Stimulated activated CD8-positive, alpha-beta memory T cell treated with anti-CD3 and anti-CD28 coated beads, Interleukin-15, amount 100 ng/mL, for 1 hour (primary cell): ENCODE results near the gene MOV10L1.

Experiments used
- DNase-seq: peaks from one replicate; pipeline ENCODE4 v3.0.0-alpha.2; 2020; ENCODE audit warnings: low read depth

Gene MOV10L1

DNA sequence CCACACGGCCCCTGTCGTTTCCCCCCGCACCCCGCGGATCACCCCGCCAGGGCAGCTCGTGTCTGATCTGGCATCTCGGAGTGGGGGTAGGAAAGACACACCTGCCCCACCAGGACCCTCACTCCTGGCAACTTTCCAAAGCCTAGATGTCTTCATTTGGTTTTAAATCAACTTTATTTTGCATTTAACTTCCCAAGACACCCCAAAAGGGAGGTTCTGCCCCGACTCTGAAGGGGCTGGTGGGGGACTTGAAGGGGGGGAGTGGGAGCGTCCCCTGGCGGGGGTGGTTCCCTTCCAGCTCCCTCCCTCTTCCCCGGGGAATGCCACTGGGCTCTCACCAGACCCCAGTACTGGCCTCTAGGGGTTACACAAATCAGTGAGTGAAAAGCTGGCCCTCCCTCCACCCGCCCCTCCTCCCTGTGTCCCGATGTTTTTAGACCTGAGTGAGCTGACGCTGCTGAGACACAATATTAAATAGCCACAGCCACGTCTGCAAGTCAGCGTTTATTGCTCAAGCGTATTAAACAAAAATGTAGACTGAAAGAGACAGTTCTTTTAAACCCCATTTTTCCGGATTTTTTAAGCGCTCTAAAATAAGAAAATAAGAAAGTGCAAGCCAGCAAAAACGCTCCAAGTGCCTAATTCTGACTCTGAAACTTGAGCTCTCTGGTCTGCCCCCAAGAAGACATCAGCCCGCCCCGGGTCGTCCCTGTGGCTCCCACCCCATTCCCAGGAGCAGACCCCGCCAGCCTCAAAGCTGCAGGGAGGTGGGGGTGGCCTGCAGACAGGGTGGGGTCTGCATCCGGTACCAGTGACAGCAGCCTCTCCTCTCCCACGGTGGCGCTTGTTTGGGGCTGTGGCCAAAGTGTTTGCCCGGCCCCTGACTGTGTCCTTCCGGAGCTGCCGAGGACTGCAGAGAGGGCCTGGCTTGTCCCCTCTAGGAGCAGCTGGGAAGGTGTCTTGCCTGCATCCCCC is 30.6 kb upstream of the MOV10L1 start:
- DNase-seq = no peak

GRCh38 chr22:50059881-50060262 is 29.9 kb upstream of the MOV10L1 start:
- DNase-seq = no peak

DNA sequence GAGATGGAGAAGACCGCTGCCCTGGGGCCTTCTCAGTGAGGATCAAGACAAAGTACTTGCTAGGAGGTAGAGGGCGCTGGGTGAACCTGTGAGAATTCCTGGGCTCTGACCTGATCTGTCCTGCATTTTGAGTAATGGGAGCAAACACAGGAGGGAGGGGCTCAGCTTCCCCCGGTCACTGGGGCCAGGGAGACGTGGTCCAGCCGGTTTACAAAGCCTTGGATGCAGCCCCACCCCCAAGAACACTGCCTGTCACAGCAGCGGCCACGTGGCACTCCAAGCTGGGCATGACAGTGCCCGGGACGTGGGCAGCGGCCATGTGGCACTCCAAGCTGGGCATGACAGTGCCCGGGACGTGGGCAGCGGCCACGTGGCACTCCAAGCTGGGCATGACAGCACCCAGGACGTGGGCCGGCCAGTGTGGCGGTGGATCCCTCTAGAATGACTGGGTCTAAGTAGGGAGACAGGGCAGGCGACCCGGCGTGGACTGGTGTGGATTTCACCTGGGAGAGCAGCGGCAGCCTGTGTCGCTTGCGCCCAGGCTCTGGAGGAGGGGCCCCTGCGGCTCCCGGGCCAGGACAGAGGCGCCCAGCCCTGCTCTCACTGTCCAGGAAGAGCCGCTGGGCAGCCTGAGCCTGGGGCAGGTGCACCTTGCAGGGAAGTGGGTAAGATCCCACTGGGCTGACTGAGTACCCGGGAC is 29.2 kb upstream of the MOV10L1 start:
- DNase-seq = no peak

DNA sequence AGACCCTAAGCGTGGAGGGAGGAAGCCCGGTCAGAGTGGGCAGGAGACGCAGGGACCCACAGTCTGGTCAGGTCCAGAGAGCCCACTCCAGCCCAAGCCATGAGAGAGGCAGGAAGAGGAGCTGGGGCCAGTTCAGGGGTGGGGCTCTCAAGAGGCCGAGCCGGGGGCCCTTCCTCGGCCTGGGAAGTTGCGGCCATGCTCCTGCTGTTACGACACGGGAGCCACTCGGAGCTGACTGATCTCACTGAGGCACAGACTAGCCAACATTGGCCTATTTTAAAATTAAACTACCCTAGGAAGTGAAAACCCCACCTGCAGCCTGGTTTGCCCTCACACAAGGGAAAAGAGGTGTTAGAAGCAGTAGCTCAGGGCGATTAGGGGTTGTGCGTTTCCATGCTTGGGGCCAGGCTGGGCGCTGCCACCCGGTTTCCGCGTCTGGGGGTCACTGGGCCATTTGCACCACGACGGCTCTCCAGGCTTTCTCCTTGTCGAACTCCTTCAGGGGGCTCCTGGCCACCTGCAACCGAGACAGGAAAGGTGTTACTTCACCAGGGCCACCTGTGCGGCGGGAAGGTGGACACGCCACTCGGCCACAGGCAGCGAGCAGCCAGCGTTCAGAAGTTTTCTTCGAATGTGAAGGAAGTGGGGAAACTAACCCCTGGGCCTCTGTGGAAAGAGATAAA is 28.5 kb upstream of the MOV10L1 start:
- DNase-seq = no peak

DNA sequence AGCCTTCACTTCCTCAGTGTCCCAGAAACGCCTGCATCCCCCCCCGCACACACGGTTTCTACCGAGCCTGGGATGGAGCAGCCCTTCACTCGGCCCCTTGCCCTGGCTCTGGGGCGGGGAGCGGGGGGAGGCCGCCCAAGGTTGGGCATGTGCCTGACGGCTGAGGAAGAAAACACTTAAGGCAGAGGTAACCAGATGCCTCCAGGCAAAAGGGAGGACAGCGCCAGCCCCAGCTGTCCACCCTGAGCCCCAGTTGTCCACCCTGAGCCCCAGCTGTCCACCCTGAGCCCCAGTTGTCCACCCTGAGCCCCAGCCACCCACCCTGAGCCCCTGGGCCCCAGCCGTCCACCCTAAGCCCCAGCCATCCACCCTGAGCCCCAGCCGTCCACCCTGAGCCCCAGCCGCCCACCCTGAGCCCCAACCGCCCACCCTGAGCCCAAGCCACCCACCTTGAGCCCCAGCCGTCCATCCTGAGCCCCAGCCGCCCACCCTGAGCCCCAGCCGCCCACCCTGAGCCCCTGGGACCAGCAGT is 27.9 kb upstream of the MOV10L1 start:
- no peak for DNase-seq

DNA sequence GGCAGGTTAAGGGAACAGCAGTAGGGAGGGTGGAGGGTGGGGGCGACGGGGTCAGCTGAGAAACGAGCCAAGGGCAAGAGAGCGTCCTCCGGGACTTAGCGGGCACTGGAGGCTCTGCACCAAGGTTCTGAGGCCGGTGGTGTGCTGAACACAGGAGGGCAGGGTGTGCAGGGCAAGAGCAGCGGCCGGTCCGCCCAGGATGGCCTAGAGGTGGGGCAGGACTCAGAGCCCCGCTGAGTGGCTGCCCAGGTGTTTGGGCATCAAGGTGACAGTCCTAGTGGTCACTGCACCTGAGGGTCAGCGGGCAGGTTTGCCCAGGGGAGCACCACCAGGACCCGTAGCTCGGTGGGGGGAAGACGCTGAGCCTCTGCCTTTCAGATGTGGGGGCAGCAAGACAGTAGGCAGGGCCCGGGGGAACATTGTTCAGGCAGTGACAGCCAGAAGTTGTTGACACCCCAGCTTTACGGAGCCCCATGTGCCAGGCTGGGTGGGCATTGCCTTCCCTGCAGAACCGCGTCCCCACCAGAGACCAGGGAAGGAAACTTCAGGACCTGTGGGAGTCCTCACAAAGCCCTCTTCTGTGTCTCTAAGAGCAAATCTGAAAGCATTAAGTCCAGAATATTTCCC is 27.2 kb upstream of the MOV10L1 start:
- DNase-seq = no peak

GRCh38 chr22:50063589-50064393 is 26.0 kb upstream of the MOV10L1 start:
- no peak for DNase-seq

DNA sequence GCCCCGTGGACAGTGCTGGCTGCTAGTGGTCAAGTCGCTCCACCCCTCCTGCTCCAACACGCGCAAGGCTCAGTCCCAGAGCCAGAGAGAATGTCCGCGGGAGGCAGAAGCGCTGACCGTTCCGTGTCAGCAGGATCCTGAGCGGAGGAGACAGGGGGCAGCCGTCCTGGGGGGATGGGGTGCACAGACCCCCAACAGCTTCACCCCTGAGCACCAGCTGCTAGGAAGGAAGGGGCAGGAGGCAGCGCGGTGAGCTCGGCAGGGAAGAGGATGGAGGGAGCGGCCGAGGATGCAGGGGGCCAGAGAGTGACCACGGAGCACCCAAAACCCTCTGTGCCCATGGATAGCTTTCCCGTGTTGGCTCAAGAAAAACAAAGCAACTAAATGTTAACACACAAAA is 25.4 kb upstream of the MOV10L1 start:
- no peak for DNase-seq

DNA sequence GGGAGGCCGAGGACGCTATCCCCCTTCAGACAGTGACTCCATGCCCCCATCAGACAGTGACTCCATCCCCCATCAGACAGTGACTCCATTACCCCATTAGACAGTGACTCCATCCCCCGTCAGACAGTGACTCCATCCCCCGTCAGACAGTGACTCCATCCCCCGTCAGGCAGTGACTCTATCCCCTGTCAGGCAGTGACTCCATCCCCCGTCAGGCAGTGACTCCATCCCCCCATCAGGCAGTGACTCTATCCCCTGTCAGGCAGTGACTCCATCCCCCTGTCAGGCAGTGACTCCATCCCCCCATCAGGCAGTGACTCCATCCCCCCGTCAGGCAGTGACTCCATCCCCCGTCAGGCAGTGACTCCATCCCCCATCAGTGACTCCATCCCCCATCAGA is 22.6 kb upstream of the MOV10L1 start:
- DNase-seq = no peak

- DNase-seq = no peak
These were observed 21.7 kb upstream of the MOV10L1 start for GRCh38 chr22:50068096-50068495.

- no peak for DNase-seq
These were observed 19.4 kb upstream of the MOV10L1 start for GRCh38 chr22:50070366-50070765.

GRCh38 chr22:50071432-50072166 is 18.2 kb upstream of the MOV10L1 start:
- DNase-seq = no peak

GRCh38 chr22:50072167-50072555 is 17.6 kb upstream of the MOV10L1 start:
- DNase-seq = no peak

DNA sequence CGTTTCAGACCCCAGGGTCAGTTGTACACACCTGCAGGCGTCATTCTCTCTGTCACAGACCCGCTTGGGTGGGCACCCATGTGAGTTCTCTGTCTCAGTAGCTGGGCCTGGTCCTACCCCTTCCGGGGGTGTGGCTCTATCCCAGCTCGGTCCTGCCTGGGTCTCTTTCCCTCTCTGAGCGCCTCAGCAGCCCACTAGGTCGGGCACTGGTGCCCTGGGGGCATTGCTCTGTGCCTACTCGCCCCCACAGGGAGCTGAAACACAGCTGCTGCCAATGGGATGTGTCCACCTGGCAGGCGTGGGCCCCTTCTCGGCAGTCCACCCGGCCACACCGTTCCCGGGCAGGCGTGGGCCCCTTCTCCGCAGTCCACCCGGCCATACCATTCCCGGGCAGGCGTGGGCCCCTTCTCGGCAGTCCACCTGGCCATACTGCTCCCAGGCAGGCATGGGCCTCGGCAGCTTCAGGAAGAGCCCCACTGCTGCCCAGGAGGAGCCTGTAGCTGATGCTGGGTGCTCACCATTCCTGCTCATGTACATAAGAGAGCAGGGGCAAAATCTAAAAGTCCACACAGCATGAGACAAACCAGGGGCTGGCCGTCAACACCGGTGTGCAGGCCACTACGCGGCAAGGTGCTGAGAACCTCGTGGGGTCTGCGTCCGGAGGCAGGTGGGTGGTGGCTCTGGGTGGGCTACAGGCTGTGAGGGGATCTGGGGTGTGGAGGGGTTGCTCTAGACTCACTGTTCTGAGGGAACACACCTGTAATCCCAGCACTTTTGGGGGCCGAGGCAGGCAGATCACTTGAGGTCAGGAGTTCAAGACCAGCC is 16.9 kb upstream of the MOV10L1 start:
- DNase-seq = no peak

DNA sequence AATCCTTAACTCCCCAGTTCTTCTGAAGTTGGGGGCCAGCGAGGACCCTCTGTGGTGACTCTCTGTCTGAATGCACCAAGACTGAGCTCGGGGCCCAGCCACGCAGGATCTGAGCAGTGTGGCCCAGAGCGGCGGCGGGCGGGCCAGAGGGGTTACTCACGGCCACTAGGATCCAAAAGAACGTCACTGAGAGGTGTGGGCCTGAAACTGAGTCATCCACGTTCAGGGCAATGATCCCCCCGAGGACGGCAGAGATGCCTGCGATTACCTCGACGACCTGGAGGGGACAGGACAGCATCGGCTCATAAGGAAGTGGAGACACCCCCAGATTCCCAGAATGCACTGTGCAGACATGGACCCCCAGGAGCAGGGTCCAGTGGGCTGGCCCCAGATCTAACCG is 15.8 kb upstream of the MOV10L1 start:
- no peak for DNase-seq

- no peak for DNase-seq
These were observed 15.0 kb upstream of the MOV10L1 start for GRCh38 chr22:50074551-50075530.

- DNase-seq = no peak
These were observed 12.9 kb upstream of the MOV10L1 start for GRCh38 chr22:50076646-50077535.
